Upper lobe of right lung (tissue), 1 donor: ENCODE data around the gene SSU72. TPM values are rescaled to one million over a fixed set of nuclear protein-coding genes. Genes with fewer than 3 reads are reported as not detected.
"Not testable (repeated sequence)": the region's sequence is repeated elsewhere in the genome, so short reads cannot be mapped to it uniquely, and the experiment has no call there.

Experiments
- ATAC-seq: fragments of 200-7000 bp; cut with Tn5 transposase; one replicate; pipeline ENCODE4 v1.9.1; 2020; ENCODE audit warnings: mild to moderate bottlenecking, moderate library complexity
- DNase-seq: peaks from one replicate; pipeline ENCODE4 v3.0.0-alpha.2; 2020
- H3K27ac ChIP-seq: fragments of 200-600 bp; one replicate; pipeline ENCODE4 v1.8.0; 2022
- H3K27me3 ChIP-seq: fragments of 200-600 bp; one replicate; pipeline ENCODE4 v1.8.0; 2022; ENCODE audit warnings: mild to moderate bottlenecking
- H3K36me3 ChIP-seq: fragments of 200-600 bp; one replicate; pipeline ENCODE4 v1.8.0; 2022
- H3K4me1 ChIP-seq: fragments of 200-600 bp; one replicate; pipeline ENCODE4 v1.8.0; 2022
- H3K4me3 ChIP-seq: fragments of 200-600 bp; one replicate; pipeline ENCODE4 v1.8.0; 2022; ENCODE audit warnings: mild to moderate bottlenecking
- H3K9me3 ChIP-seq: fragments of 200-600 bp; one replicate; pipeline ENCODE4 v1.8.0; 2022
- intact Hi-C: fragments of 100-400 bp; cut with DNase I; formaldehyde crosslinking; loops from one replicate; pipeline ENCODE4 v1.11.0; 2022
- total RNA-seq: library from RNA; stranded (reverse); fragmentation: NEBNext Ultra II Directional; extraction: Animal tissue kit (Norgen Biotek cat#: 25700); gene quantifications from one replicate; pipeline ENCODE4 v1.2.1, GENCODE V29; 2021
- TF ChIP-seq, protein P1 (sequence below): fragments of 200-600 bp; IDR thresholded peaks from one replicate; pipeline ENCODE4 v1.8.0; 2022; ENCODE audit warnings: antibody characterized with exemption
- donor health status: DM: no; HTN: yes; CAD: no; lungs with severe emphysema.

SSU72 gene
- total RNA-seq, 1 donor from 2014 or later: 125 TPM

DNA sequence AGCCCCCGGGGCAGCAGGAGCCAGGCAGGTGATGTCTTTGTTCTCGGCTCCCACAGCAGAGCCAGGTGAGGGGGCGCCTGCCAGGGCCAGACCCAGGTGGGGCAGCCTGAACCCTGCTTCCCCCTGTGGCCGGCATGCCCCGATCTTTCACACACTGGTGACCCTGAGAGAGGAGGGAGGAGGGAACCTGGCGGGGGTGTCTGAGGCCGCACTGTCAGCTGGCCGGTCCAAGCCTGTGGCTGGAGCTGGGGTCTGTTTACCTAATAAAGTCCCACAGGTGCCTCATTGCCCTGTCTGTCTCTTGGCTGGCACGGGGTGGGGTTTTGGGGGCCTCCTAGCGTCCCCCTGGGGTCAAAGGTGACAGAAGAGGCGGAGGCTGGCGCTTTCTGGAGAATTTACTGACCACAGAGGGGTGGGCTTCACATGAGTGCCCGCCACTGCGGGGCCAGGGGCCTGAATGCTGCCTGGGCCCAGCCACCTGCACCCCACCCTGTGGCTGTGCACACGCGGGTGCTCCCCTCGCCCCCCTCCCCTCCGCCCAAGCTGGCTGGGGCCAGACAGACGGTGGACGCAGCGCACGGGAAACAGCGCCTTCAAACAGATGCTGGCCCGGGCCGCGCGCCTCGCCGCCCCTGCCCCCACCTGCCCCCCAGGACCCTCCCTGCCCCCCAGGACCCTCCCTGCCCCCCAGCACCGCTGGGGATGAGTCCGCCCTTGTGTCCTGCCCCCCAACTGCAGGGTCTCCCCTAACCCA, 40.1 kb downstream of the SSU72 start:
- H3K36me3 ChIP-seq: no peaks in the 10 kb centered on the region
- TF ChIP-seq, protein P1, sequence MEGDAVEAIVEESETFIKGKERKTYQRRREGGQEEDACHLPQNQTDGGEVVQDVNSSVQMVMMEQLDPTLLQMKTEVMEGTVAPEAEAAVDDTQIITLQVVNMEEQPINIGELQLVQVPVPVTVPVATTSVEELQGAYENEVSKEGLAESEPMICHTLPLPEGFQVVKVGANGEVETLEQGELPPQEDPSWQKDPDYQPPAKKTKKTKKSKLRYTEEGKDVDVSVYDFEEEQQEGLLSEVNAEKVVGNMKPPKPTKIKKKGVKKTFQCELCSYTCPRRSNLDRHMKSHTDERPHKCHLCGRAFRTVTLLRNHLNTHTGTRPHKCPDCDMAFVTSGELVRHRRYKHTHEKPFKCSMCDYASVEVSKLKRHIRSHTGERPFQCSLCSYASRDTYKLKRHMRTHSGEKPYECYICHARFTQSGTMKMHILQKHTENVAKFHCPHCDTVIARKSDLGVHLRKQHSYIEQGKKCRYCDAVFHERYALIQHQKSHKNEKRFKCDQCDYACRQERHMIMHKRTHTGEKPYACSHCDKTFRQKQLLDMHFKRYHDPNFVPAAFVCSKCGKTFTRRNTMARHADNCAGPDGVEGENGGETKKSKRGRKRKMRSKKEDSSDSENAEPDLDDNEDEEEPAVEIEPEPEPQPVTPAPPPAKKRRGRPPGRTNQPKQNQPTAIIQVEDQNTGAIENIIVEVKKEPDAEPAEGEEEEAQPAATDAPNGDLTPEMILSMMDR: no peak
- no peak overlapping the region for H3K27ac ChIP-seq
- H3K27me3 ChIP-seq: no peaks in the 10 kb centered on the region
- no peak overlapping the region for H3K4me3 ChIP-seq
- intact Hi-C loops: no loop called here
- DNase-seq (no peak), ATAC-seq (no peak)
- H3K4me1 ChIP-seq: peaks cover 4% of the 10 kb centered on the region
- H3K9me3 ChIP-seq: no peaks in the 10 kb centered on the region

DNA sequence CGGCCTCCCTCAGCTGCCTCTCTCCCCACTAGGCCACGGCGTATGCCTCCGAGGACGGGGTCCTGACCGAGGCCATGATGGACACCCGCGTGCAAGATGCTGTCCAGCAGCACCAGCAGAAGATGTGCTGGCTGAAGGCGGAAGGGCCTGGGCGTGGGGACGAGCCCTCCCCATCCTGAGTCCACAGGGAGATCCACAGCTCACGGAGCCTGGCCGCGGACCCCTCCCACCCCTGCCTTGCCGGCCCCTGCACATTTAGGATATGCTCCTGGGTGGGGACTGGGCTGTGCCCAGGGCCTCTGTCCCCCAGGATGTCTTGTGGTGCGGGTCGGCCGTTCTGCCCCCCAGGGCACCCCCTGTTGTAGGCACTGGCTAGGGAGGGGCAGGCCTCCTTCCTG, 40.8 kb downstream of the SSU72 start:
- ATAC-seq, H3K4me1 ChIP-seq, H3K27ac ChIP-seq, H3K27me3 ChIP-seq, H3K9me3 ChIP-seq, DNase-seq, intact Hi-C loops, H3K36me3 ChIP-seq, H3K4me3 ChIP-seq: not testable (repeated sequence)

DNA sequence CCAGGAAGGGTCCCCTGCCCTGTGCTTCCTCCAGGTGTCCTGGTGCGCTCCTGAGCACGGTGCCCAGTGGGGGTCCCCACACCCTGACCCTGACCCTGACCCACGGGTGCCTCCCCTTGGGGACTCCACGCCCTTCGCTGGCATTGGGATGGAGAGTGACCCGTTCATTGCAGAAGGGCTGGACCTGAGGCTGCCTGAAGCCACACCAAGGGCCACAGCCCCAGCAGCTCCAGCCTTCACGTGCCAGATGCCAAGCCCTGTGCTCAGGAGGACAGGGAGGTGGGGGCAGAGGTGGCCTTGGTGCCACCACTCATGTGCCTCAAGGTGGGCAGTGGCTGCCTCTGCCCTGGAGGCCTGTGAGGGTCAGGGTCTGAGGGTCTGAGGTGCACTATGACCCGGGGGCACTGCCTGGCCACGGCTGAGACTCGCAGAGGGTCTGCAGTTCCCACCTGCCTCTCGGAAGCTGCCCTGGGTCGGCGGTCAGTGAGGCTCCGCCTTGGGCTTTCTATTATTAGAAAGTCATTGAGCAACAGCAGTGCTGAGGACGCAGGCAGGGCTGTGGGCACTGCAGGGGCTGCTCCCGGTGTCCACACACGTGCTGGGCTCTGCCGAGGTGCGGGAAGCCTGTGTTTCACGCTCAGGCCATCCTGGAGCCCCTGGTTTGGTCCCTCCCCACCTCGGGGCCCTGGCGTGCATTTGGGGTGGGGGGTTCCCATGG, 41.3 kb downstream of the SSU72 start:
- H3K9me3 ChIP-seq, H3K27ac ChIP-seq, H3K4me3 ChIP-seq, intact Hi-C loops, H3K27me3 ChIP-seq, DNase-seq, H3K4me1 ChIP-seq, H3K36me3 ChIP-seq: not testable (repeated sequence)
- ATAC-seq: peak; percentile 17

DNA sequence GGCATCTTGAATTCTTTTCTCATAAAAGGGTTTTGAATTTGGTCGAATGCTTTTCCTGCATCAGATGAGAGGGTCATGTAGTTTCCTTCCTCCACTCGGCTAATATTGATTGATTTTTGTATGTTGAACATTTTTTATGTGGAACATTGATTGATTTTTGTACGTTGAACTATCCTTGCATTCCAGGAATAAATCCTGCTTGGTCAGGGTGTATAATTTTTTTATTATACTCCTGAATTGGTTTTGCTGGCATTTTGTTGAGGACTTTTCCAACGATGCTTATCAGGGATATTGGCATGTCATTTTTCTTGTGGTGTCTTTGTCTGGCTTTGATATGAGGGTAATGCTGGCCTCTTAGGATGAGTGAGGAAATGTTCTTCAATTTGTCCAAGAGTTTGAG, 42.7 kb downstream of the SSU72 start:
- Histone ChIP-seq H3K9me3 (no peaks in the 10 kb centered on the region), H3K4me3 (no peak overlapping the region), H3K27me3 (no peaks in the 10 kb centered on the region), H3K27ac (no peak overlapping the region), H3K36me3 (peaks cover 6% of the 10 kb centered on the region), H3K4me1 (no peaks in the 10 kb centered on the region)
- TF ChIP-seq, protein P1: no peak
- intact Hi-C loops: no loop called here
- DNase-seq: no peak
- ATAC-seq: no peak

DNA sequence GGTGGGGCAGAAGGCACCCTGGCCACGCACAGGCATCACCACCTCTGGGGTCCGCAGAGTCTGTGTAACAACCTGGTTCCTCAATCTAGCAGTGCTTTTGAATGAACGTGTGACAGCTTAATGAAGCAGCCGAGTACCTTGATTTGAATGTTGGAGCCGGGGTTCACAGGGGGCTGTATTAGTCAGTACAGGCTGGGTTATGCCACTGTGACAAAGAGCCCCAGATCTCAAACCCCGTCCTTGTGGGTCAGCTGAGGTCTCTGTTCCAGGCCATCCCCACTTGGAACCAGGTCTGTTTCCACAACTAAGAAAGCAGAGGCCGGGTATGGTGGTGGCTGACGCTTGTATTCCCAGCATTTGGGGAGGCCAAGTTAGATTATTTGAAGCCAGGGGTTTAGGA, 44.7 kb downstream of the SSU72 start:
- H3K4me1 ChIP-seq: no peaks in the 10 kb centered on the region
- no peaks in the 10 kb centered on the region for H3K9me3 ChIP-seq
- ATAC-seq (no peak), DNase-seq (no peak)
- peaks cover 6% of the 10 kb centered on the region for H3K36me3 ChIP-seq
- H3K27me3 ChIP-seq: no peaks in the 10 kb centered on the region
- no peak overlapping the region for H3K4me3 ChIP-seq
- intact Hi-C loops: no loop called here
- TF ChIP-seq, protein P1: no peak
- no peak overlapping the region for H3K27ac ChIP-seq

DNA sequence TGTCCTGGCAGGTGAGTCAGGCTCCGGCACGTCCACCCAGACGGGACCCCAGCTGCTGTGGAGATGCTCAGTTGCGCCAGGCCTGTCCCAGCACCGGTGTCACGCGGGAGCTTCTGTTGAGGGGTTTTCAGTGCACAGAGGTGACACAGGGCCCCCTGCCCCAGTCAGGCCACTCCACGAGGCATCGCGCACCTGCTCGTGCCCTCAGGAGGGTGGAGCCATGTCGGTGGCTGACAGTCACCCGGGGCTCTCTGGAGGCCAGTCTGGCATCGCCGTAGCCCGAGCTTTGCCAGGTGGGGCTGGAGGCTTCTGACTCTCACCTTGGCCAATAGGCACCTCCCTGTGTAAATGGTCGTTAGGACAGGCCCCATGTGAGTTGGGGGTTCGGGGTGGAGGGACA, 45.3 kb downstream of the SSU72 start:
- no peak overlapping the region for H3K27ac ChIP-seq

More for the DNA sequence above, 45.3 kb downstream of the SSU72 start:
- no peaks in the 10 kb centered on the region for H3K4me1 ChIP-seq
- TF ChIP-seq, protein P1: no peak
- no peaks in the 10 kb centered on the region for H3K27me3 ChIP-seq
- DNase-seq: no peak
- intact Hi-C loops: no loop called here
- no peak overlapping the region for H3K4me3 ChIP-seq
- ATAC-seq: no peak
- H3K9me3 ChIP-seq: no peaks in the 10 kb centered on the region
- H3K36me3 ChIP-seq: peaks cover 6% of the 10 kb centered on the region
